Measurements from ENCODE around the gene LONP1.
A peak's percentile ranks its signal among the peaks of the same experiment; 100 is the strongest.
"Not testable (repeated sequence)": the region's sequence is repeated elsewhere in the genome, so short reads cannot be mapped to it uniquely, and the experiment has no call there.

LONP1 gene

DNA sequence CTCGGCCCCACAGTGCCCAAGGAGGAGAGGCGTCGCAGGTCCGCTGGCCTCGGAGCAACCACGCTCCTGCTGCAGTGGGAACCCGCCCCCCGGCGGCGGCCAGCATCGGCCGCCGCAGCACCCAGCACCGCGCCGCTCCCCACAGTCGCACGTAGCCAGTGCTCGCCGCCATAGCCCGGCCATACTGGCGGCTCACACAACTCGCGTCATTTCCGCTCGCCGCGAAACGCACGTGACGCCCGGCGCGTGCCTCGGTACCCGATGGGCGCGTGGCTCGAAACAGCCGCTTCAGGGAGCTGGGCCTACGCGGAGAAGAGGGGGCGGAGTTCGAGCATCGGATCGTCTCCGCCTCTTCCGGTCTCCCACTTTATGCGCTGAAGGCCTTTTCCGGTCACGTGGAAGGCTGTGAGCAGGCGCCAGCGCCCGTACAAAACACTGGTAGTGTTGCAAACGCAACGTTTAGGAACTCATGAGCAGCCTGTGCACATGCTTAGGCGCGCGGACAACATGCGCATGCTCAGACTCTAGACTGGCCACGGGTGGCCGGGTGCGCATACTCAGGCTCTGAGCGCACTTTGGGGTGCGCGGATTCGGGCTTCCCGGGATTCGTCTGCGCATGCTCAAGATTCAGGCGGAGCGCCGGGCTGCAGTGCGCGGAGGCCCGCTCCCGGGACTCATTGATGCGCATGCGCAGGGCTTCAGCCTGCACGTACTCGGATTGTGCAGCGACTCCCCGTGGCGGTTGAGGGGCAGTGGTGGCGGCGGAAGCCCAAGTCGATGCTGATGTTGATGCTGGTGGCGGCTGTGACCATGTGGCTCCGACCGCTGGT lies at the start of gene LONP1, which contains the start of gene CATSPERD:
Gene LONP1, minus strand, starts transcription at position 186 of the 830 bp plus-strand sequence. Its CDS starts 14 bp downstream, at position 172.
Gene CATSPERD, plus strand, starts transcription at position 677 of the 830 bp plus-strand sequence. Its CDS starts 101 bp downstream, at position 778.
- peak; percentile 98 for DNase-seq

DNA sequence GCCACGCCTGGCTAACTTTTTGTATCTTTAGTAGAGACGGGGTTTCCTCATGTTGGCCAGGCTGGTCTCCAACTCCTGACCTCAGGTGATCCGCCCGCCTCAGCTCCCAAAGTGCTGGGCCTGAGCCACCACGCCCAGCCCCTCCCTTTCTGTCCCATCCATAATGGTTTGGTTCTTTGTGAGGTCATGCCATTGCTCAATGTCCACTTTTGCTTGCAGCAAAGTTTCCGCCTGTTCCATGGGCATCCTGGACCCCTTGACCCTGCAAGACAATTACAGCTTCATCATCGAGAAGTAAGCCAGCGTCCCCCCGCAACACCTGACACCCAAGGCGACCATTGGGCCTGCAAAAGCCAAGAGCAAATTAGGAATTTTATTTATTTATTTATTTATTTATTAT lies 48.0 kb upstream of the LONP1 start:
- no peak for DNase-seq

GRCh38 chr19:5765220-5765619 lies 45.3 kb upstream of the LONP1 start:
- no peak for DNase-seq

DNA sequence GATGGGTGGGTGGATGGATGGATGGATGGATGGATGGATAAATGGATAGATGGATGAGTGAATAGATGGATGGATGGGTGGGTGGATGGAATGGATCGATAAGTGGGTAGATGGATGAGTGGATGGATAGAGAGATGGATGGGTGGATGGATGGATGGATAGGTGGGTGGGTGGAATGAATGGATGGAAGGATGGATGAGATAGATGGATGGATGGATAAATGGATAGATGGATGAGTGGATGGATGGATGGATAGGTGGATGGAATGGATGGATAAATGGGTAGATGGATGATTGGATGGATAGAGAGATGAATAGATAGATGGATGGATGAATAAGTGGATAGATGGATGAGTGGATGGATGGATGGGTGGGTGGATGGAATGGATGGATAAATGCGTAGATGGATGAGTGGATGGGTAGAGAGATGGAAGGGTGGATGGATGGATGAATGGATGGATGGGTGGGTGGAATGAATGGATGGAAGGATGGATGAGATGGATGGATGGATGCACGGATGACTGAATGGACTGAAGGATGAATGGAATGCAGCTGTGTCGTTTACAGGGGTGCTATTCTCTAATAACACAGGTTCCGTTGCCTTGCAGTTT lies 42.8 kb upstream of the LONP1 start:
- no peak for DNase-seq

DNA sequence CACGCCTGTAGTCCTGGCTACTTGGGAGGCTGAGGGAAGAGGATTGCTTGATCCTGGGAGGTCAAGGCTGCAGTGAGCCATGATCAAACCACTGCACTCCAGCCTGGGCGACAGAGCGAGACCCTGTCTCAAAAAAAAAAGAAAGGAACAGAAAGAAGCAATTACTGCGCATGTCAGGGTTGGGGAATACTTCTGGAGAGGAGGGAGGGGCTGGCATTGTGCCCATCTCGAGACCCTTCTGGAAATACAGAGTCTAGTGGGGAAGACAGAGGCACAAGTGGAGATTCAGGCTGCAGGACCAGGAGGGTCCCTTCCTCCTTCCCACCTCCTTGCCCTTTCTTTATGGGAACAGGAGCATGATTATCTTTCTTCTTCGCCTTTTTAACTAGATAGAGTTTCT lies 33.8 kb upstream of the LONP1 start:
- DNase-seq: no peak

DNA sequence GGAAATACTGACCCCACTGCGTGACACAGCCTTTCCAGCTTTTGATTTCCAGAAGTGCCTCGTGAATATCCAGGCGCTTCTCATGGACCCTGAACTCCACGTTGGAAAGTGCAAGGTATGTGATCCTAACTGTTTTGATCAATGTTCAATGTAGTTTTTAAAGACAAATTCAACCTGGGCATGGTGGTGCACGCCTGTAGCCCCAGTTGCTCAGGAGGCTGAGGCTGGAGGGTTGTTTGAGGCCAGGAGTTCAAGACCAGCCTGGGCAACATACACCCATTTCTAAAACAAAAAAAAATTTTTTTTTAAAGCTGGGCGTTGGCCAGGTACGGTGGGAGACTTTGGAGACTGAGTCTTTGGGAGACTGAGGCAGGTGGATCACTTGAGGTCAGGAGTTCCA lies 31.8 kb upstream of the LONP1 start:
- DNase-seq: no peak

- DNase-seq: no peak
These were observed 29.6 kb upstream of the LONP1 start for GRCh38 chr19:5749505-5749904.

DNA sequence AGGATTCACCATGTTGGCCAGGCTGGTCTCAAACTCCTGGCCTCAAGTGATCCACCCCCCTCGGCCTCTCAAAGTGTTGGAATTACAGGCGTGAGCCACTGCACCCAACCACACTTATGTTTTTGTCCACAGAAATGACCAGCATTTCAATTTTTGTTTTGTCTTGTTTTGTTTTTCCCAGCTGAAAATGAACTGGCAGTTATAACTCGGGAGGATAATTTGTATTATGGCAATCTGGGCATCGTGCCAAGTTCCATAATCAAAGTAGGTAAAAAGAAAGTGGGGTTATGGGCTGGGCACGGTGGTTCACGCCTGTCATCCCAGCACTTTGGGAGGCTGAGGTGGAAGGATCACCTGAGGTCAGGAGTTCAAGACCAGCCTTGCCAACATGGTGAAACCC lies 29.0 kb upstream of the LONP1 start:
- DNase-seq: not testable (repeated sequence)

DNA sequence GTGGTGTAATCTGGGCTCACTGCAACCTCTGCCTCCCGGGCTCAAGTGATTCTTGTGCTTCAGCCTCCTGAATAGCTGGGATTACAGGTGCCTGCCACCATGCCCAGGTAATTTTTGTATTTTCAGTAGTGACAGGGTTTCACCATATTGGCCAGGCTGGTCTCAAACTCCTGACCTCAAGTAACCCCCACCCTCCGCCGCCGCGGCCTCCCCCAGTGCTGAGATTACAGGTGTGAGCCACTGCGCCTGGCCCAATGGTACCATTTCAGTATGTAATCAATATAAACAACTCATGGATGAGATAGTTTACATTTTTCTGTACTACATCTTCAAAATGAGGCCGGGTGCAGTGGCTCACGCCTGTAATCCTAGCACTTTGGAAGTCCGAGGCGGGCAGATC lies 25.1 kb upstream of the LONP1 start:
- DNase-seq: not testable (repeated sequence)

- no peak for DNase-seq
These were observed 23.7 kb upstream of the LONP1 start for GRCh38 chr19:5743630-5744029.

- no peak for DNase-seq
These were observed 22.1 kb upstream of the LONP1 start for GRCh38 chr19:5742051-5742450.

DNA sequence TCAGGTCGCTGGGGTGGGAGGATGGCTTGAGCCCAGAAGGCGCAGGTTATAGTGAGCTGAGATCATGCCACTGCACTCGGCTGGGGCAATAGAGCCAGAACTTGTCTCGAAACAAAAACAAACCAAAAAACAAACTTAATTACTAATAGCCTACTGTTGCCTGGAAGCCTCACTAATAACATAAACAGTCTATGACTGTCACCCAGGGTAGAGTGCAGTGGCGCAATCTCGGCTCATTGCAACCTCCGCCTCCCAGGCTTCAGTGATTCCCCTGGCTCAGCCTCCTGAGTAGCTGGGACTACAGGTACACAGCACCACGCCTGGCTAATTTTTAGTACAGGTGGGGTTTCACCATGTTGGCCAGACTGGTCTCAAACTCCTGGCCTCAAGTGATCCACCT lies 18.5 kb upstream of the LONP1 start:
- DNase-seq: no peak

DNA sequence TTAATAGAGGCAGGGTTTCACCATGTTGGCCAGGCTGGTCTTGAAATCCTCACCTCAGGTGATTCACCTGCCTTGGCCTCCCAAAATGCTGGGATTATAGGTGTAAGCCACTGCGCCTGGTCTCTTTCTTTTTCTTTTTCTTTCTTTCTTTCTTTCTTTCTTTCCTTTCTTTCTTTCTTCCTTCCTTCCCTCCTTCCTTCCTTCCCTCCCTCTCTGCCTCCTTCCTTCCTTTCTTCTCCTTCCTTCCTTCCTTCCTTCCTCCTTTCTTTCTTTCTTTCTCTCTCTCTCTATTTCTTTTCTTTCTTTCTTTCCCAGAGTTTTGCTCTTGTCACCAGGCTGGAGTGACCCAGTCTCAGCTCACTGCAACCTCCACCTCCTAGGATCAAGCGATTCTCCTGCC lies 13.2 kb upstream of the LONP1 start:
- not testable (repeated sequence) for DNase-seq

- no peak for DNase-seq
These were observed 7.6 kb upstream of the LONP1 start for GRCh38 chr19:5727453-5728050.

GRCh38 chr19:5719274-5719960 lies 529 bp downstream of the LONP1 start:
- no peak for DNase-seq

GRCh38 chr19:5718579-5719273 lies 1.2 kb downstream of the LONP1 start:
- DNase-seq: no peak

- no peak for DNase-seq
These were observed 1.8 kb downstream of the LONP1 start for GRCh38 chr19:5718037-5718578.

- DNase-seq: no peak
These were observed 2.6 kb downstream of the LONP1 start for GRCh38 chr19:5717215-5717935.

GRCh38 chr19:5714816-5715215 lies 5.1 kb downstream of the LONP1 start:
- no peak for DNase-seq

GRCh38 chr19:5713228-5713627 lies 6.7 kb downstream of the LONP1 start:
- no peak for DNase-seq

DNA sequence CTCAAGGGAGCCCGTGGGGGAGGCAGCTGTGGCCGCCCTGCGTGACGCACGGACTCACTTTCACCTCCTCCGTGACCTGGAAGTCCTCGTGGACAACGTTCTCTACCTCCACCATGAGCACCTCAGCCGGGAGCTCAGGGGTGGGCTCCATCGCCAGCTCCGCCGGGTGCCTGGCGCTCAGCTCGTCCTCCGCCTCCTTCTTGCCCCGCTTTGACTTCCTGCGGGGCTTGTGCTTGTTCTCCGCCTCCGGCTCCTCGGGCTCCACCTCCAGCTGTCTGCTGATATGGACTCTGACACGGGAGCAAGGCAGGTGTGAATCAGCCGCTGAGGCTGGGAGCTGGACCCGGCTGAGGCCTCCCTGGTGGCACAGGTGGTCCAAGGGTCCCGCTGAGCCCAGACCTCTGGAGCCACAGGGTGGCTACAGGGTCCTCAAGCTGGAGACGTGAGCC lies 8.2 kb downstream of the LONP1 start:
- DNase-seq: no peak

DNA sequence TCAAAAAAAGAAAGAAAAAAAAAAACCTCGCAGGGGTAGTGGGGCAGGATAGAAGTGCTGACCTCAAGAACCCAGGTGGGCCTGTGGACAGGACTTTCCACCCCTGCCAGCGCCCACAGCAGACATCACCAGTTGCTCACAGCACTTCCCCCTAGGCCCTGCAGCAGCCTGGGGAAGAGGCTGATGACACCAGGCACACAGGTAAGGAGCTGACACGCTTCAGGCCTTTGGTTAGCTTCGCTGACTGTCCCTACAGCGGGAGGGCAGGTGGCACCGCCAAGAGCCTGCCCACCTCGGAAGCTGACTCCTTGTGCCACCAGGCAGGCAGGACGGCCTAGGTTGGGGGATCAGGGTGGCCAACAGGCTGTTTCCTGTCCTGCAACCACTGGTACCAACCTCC lies 8.9 kb downstream of the LONP1 start:
- DNase-seq: no peak

All from left hindlimb (tissue), 1 donor.